HEK293 (cell line): ENCODE measurements around the gene TNFAIP1.
A peak's percentile ranks its signal among the peaks of the same experiment; 100 is the strongest.

ENCODE experiments used
- CTCF ChIA-PET: fragments of 350-600 bp; formaldehyde crosslinking; extraction: SDS; loops from one replicate; lab custom pipeline; 2021; ENCODE audit warnings: antibody characterized with exemption; lab: Yijun Ruan, JAX
- POLR2A ChIA-PET: fragments of 300-600 bp; formaldehyde crosslinking; extraction: SDS; loops from one replicate; lab custom pipeline; 2020; ENCODE audit warnings: antibody characterized with exemption, inconsistent platforms; lab: Yijun Ruan, JAX
- H3K27ac ChIP-seq: fragments of 200-500 bp; sonication (Bioruptor generic); 2 replicates; pipeline ENCODE4 v1.5.1; 2014; ENCODE audit warnings: low read depth, low read length, control low read depth, inconsistent platforms; ENCODE audit errors: extremely low read depth
- H3K36me3 ChIP-seq, 2 experiments: fragments of 200-500 bp in 1 of 2; sonication (Bioruptor generic) in 1 of 2; 1 replicate in 1 of 2; 2 replicates in 1 of 2; pipeline ENCODE4 v1.5.1; 2014 to 2017; ENCODE audit warnings: inconsistent platforms in 2 of 2, low read length in 2 of 2; ENCODE audit not compliant: control insufficient read depth in 2 of 2, insufficient read depth in 1 of 2
- H3K4me1 ChIP-seq: fragments of 200-500 bp; sonication (Bioruptor generic); 2 replicates; pipeline ENCODE4 v1.5.1; 2014; ENCODE audit warnings: mild to moderate bottlenecking, low read length, inconsistent platforms; ENCODE audit not compliant: control insufficient read depth, insufficient read depth
- H3K4me3 ChIP-seq: 2 replicates; pipeline ENCODE4 v1.5.1; 2011; ENCODE audit warnings: low read depth, mild to moderate bottlenecking, control low read depth, low read length, moderate library complexity
- H3K9me3 ChIP-seq: fragments of 200-500 bp; sonication (Bioruptor generic); 2 replicates; pipeline ENCODE4 v1.5.1; 2014; ENCODE audit warnings: low read depth, low read length, inconsistent platforms; ENCODE audit not compliant: control insufficient read depth, insufficient read depth
- ATF2 ChIP-seq: fragments of 450-650 bp; formaldehyde crosslinking; IDR thresholded peaks from 2 replicates; pipeline ENCODE4 v1.5.1; 2016; ENCODE audit warnings: missing biosample characterization, missing genetic modification characterization, low read depth
- GLI4 ChIP-seq: fragments of 450-650 bp; formaldehyde crosslinking; IDR thresholded peaks from 2 replicates; pipeline ENCODE4 v1.5.1; 2016; ENCODE audit warnings: missing biosample characterization, missing genetic modification characterization
- KLF1 ChIP-seq: fragments of 450-650 bp; formaldehyde crosslinking; IDR thresholded peaks from 2 replicates; pipeline ENCODE4 v1.5.1; 2016; ENCODE audit warnings: missing biosample characterization, missing genetic modification characterization
- KLF8 ChIP-seq: fragments of 450-650 bp; formaldehyde crosslinking; IDR thresholded peaks from 2 replicates; pipeline ENCODE4 v1.5.1; 2016; ENCODE audit warnings: missing biosample characterization, missing genetic modification characterization
- MYNN ChIP-seq: fragments of 450-650 bp; formaldehyde crosslinking; IDR thresholded peaks from 2 replicates; pipeline ENCODE4 v1.5.1; 2016; ENCODE audit warnings: missing biosample characterization, missing genetic modification characterization, borderline replicate concordance
- PATZ1 ChIP-seq: fragments of 450-650 bp; formaldehyde crosslinking; IDR thresholded peaks from 2 replicates; pipeline ENCODE4 v1.5.1; 2016; ENCODE audit warnings: missing biosample characterization, missing genetic modification characterization
- REPIN1 ChIP-seq: fragments of 450-650 bp; formaldehyde crosslinking; IDR thresholded peaks from 2 replicates; pipeline ENCODE4 v1.5.1; 2017; ENCODE audit warnings: missing biosample characterization, missing genetic modification characterization, low read depth
- SCRT2 ChIP-seq: fragments of 450-650 bp; formaldehyde crosslinking; IDR thresholded peaks from 2 replicates; pipeline ENCODE4 v1.5.1; 2016; ENCODE audit warnings: missing biosample characterization, missing genetic modification characterization
- SP3 ChIP-seq: fragments of 450-650 bp; formaldehyde crosslinking; IDR thresholded peaks from 2 replicates; pipeline ENCODE4 v1.5.1; 2016; ENCODE audit warnings: missing biosample characterization, missing genetic modification characterization
- TSHZ1 ChIP-seq: fragments of 450-650 bp; formaldehyde crosslinking; IDR thresholded peaks from 2 replicates; pipeline ENCODE4 v1.5.1; 2016; ENCODE audit warnings: missing biosample characterization, missing genetic modification characterization, borderline replicate concordance
- YY1 ChIP-seq: fragments of 450-650 bp; formaldehyde crosslinking; IDR thresholded peaks from 2 replicates; pipeline ENCODE4 v1.5.1; 2018; ENCODE audit warnings: missing biosample characterization, missing genetic modification characterization
- ZFHX2 ChIP-seq: fragments of 450-650 bp; formaldehyde crosslinking; conservative IDR thresholded peaks from 2 replicates; pipeline ENCODE4 v1.5.1; 2016; ENCODE audit warnings: missing biosample characterization, missing genetic modification characterization
- ZNF174 ChIP-seq: fragments of 450-650 bp; formaldehyde crosslinking; IDR thresholded peaks from 2 replicates; pipeline ENCODE4 v1.5.0; 2017; ENCODE audit warnings: missing biosample characterization, mild to moderate bottlenecking, missing genetic modification characterization
- ZNF239 ChIP-seq: fragments of 450-650 bp; formaldehyde crosslinking; IDR thresholded peaks from 2 replicates; pipeline ENCODE4 v1.5.1; 2016; ENCODE audit warnings: missing biosample characterization, missing genetic modification characterization
- ZNF404 ChIP-seq: fragments of 450-650 bp; formaldehyde crosslinking; IDR thresholded peaks from 2 replicates; pipeline ENCODE4 v1.5.1; 2017; ENCODE audit warnings: missing biosample characterization, missing genetic modification characterization
- ZNF585B ChIP-seq: fragments of 450-650 bp; formaldehyde crosslinking; IDR thresholded peaks from 2 replicates; pipeline ENCODE4 v1.5.1; 2016; ENCODE audit warnings: missing biosample characterization, missing genetic modification characterization
- ZNF626 ChIP-seq: fragments of 450-650 bp; sonication (Bioruptor Pico); formaldehyde crosslinking; IDR thresholded peaks from 2 replicates; pipeline ENCODE4 v1.5.1; 2018; ENCODE audit warnings: missing biosample characterization, missing genetic modification characterization, inconsistent platforms
- ZNF701 ChIP-seq: fragments of 450-650 bp; formaldehyde crosslinking; IDR thresholded peaks from 2 replicates; pipeline ENCODE4 v1.5.1; 2016; ENCODE audit warnings: missing biosample characterization, missing genetic modification characterization
- ZNF785 ChIP-seq: fragments of 450-650 bp; formaldehyde crosslinking; IDR thresholded peaks from 2 replicates; pipeline ENCODE4 v1.5.1; 2016; ENCODE audit warnings: missing biosample characterization, missing genetic modification characterization
- ZNF837 ChIP-seq: fragments of 450-650 bp; formaldehyde crosslinking; IDR thresholded peaks from 2 replicates; pipeline ENCODE4 v1.5.1; 2016; ENCODE audit warnings: missing biosample characterization, missing genetic modification characterization
- ZSCAN23 ChIP-seq: fragments of 450-650 bp; formaldehyde crosslinking; IDR thresholded peaks from 2 replicates; pipeline ENCODE4 v1.5.1; 2016; ENCODE audit warnings: missing biosample characterization, missing genetic modification characterization

Gene TNFAIP1

GRCh38 chr17:28379814-28380801, 44.5 kb downstream of the TNFAIP1 start (continued):
- TF ChIP-seq SP3 (tag by site-specific recombination) = 0 out of 2 replicates have a peak, but pooled peaks have one; percentile 15
- TF ChIP-seq REPIN1 (tag by site-specific recombination) = no peak
- no peak for TF ChIP-seq ZNF626 (tag by site-specific recombination)
- peak; percentile 50; the same call in 1 of the 2 replicates for TF ChIP-seq SCRT2 (tag by site-specific recombination)
- 0 out of 2 replicates have a peak, but pooled peaks have one; percentile 43 for TF ChIP-seq KLF8
- no peak for TF ChIP-seq ZNF585B (tag by site-specific recombination)
- no peak for TF ChIP-seq GLI4 (tag by site-specific recombination)
- TF ChIP-seq PATZ1 = no peak
- TF ChIP-seq MYNN (tag by site-specific recombination) = no peak
- TF ChIP-seq ATF2 (tag by site-specific recombination) = peak; percentile 89
- TF ChIP-seq ZFHX2 (tag by site-specific recombination) = peak; percentile 78
- no peak for TF ChIP-seq ZNF239 (tag by site-specific recombination)
- peak; percentile 20; the same call in 1 of the 2 replicates for TF ChIP-seq ZSCAN23

- ChIA-PET CTCF (interaction anchor here (0.6 to 3.3 kb wide), 5 partner anchors 8 to 168 kb away, joined by 3 to 15 read pairs (median 3); no protein-coding TSS in a partner anchor), POLR2A (interaction anchor here (0.5 to 1.7 kb wide), 4 partner anchors 11 to 26 kb away, joined by 3 to 7 read pairs (median 4); partner anchors contain the start of genes POLDIP2 and VTN)
- Histone ChIP-seq H3K4me3 (no peak overlapping the region), H3K4me1 (peaks cover 2% of the 10 kb centered on the region; the same call in 1 of the 2 replicates), H3K9me3 (no peaks in the 10 kb centered on the region), H3K27ac (no peak overlapping the region), H3K36me3 (peaks cover 8 to 32% of the 10 kb centered on the region in 2 experiments)
- no peak for TF ChIP-seq ZNF837 (tag by site-specific recombination)
- no peak for TF ChIP-seq ZNF701
- TF ChIP-seq ZNF785 (tag by site-specific recombination) = no peak
- no peak for TF ChIP-seq ZNF174 (tag by site-specific recombination)
- no peak for TF ChIP-seq ZNF404 (tag by site-specific recombination)
- TF ChIP-seq KLF1 (tag by site-specific recombination) = no peak
- no peak for TF ChIP-seq YY1 (tag by site-specific recombination)
- TF ChIP-seq TSHZ1 = no peak
Measured at GRCh38 chr17:28381141-28381825, 45.7 kb downstream of the TNFAIP1 start.
